ENCODE results near the gene ZNF774. TPM values are rescaled to one million over a fixed set of nuclear protein-coding genes. Genes with fewer than 3 reads are reported as not detected.
A peak's percentile ranks its signal among the peaks of the same experiment; 100 is the strongest.

Gene ZNF774
- total RNA-seq, 1 donor from 2014 or later, result 4.9 TPM

- ATAC-seq (no peak), DNase-seq (no peak)
- intact Hi-C loops (cut with micrococcal nuclease), result no loop called here
Measured at GRCh38 chr15:90382320-90382719, 30.2 kb downstream of the ZNF774 start.

GRCh38 chr15:90386221-90386620 lies 34.1 kb downstream of the ZNF774 start:
- ATAC-seq, result no peak
- no peak for DNase-seq
- intact Hi-C loops (cut with micrococcal nuclease), result no loop called here

- DNase-seq (peak; percentile 98), ATAC-seq (peak; percentile 97)
- intact Hi-C loops (cut with micrococcal nuclease), result no loop called here
Measured at GRCh38 chr15:90387534-90388461, 35.7 kb downstream of the ZNF774 start, which contains the start of gene IQGAP1. Gene IQGAP1, plus strand, starts transcription at chr15:90388242. Its CDS starts 100 bp downstream, at chr15:90388342.

GRCh38 chr15:90388462-90389380 lies 36.6 kb downstream of the ZNF774 start:
- intact Hi-C loops (cut with micrococcal nuclease), result no loop called here
- peak; percentile 65 for ATAC-seq
- peak; percentile 80 for DNase-seq

GRCh38 chr15:90389513-90389912 lies 37.4 kb downstream of the ZNF774 start:
- ATAC-seq (no peak), DNase-seq (no peak)
- intact Hi-C loops (cut with micrococcal nuclease), result no loop called here

GRCh38 chr15:90393040-90393439 lies 41.0 kb downstream of the ZNF774 start:
- intact Hi-C loops (cut with micrococcal nuclease), result no loop called here
- no peak for DNase-seq
- ATAC-seq, result no peak

GRCh38 chr15:90394074-90394473 lies 42.0 kb downstream of the ZNF774 start:
- no peak for DNase-seq
- intact Hi-C loops (cut with micrococcal nuclease), result no loop called here
- no peak for ATAC-seq

GRCh38 chr15:90394748-90395442 lies 42.8 kb downstream of the ZNF774 start:
- intact Hi-C loops (cut with micrococcal nuclease), result no loop called here
- DNase-seq (no peak), ATAC-seq (peak; percentile 11)

GRCh38 chr15:90396321-90396720 lies 44.2 kb downstream of the ZNF774 start:
- intact Hi-C loops (cut with micrococcal nuclease), result no loop called here
- DNase-seq (no peak), ATAC-seq (no peak)

- intact Hi-C loops (cut with micrococcal nuclease), result no loop called here
- ATAC-seq (peak; percentile 17), DNase-seq (no peak)
Measured at GRCh38 chr15:90400005-90400758, 48.1 kb downstream of the ZNF774 start.

GRCh38 chr15:90400759-90401314 lies 48.8 kb downstream of the ZNF774 start:
- intact Hi-C loops (cut with micrococcal nuclease), result no loop called here
- peak; percentile 95 for ATAC-seq

GRCh38 chr15:90401495-90401894 lies 49.4 kb downstream of the ZNF774 start:
- DNase-seq (no peak), ATAC-seq (peak; percentile 12)
- intact Hi-C loops (cut with micrococcal nuclease), result no loop called here

More at GRCh38 chr15:90400759-90401314, 48.8 kb downstream of the ZNF774 start:
- peak; percentile 59 for DNase-seq

- DNase-seq (no peak), ATAC-seq (peak; percentile 72)
- intact Hi-C loops (cut with micrococcal nuclease), result no loop called here
Measured at GRCh38 chr15:90402223-90402622, 50.1 kb downstream of the ZNF774 start.

- intact Hi-C loops (cut with micrococcal nuclease), result no loop called here
- ATAC-seq (no peak), DNase-seq (no peak)
Measured at GRCh38 chr15:90402767-90403166, 50.7 kb downstream of the ZNF774 start.

- DNase-seq (no peak), ATAC-seq (no peak)
- intact Hi-C loops (cut with micrococcal nuclease), result no loop called here
Measured at GRCh38 chr15:90405055-90405607, 53.0 kb downstream of the ZNF774 start.

- no peak for DNase-seq
- no peak for ATAC-seq
- intact Hi-C loops (cut with micrococcal nuclease), result no loop called here
Measured at GRCh38 chr15:90407336-90407735, 55.3 kb downstream of the ZNF774 start.

GRCh38 chr15:90407871-90408317 lies 55.8 kb downstream of the ZNF774 start:
- DNase-seq (no peak), ATAC-seq (peak; percentile 12)
- intact Hi-C loops (cut with micrococcal nuclease), result no loop called here

GRCh38 chr15:90408657-90409056 lies 56.6 kb downstream of the ZNF774 start:
- ATAC-seq (no peak), DNase-seq (no peak)
- intact Hi-C loops (cut with micrococcal nuclease), result no loop called here
